CD4-positive, alpha-beta T cell (primary cell): ENCODE results near the gene KCNJ3. TPM values are rescaled to one million over a fixed set of nuclear protein-coding genes. Genes with fewer than 3 reads are reported as not detected.

Experiments
- ATAC-seq: fragments of 200-7000 bp; cut with Tn5 transposase; one replicate; pipeline ENCODE4 v1.10.0; 2022; ENCODE audit warnings: mild to moderate bottlenecking; ENCODE audit not compliant: poor library complexity
- CTCF ChIA-PET: fragments of 350-600 bp; sonication (Branson Sonifier 250); formaldehyde crosslinking; loops from one replicate; lab custom pipeline; 2021; ENCODE audit warnings: antibody characterized with exemption, inconsistent platforms; lab: Charles Lee
- POLR2A ChIA-PET: fragments of 350-600 bp; sonication (Branson Sonifier 250); formaldehyde crosslinking; loops from one replicate; lab custom pipeline; 2021; ENCODE audit warnings: antibody characterized with exemption, inconsistent platforms; lab: Charles Lee
- DNase-seq, 14 experiments: peaks; one replicate each; pipeline ENCODE4 v3.0.0-alpha.2; 2013 to 2020; ENCODE audit warnings: mixed read lengths in 2 of 14
- H3K27ac ChIP-seq, 2 donors: one replicate each; pipeline versions ENCODE4 v1.5.1 to v1.7.0; 2013; ENCODE audit warnings: low read length in 2 of 2, low read depth in 1 of 2, mild to moderate bottlenecking in 1 of 2
- H3K27me3 ChIP-seq, 2 experiments: 1 replicate in 1 of 2; 2 replicates in 1 of 2; pipeline versions ENCODE4 v1.6.1 to v1.7.0; 2013; ENCODE audit warnings: low read length in 2 of 2, control low read depth in 1 of 2, mild to moderate bottlenecking in 1 of 2, moderate library complexity in 1 of 2; ENCODE audit not compliant: insufficient read depth in 2 of 2, control insufficient read depth in 1 of 2
- H3K36me3 ChIP-seq: one replicate; pipeline ENCODE4 v1.6.1; 2013; ENCODE audit warnings: low read length, control low read depth; ENCODE audit not compliant: insufficient read depth
- H3K4me1 ChIP-seq: one replicate; pipeline ENCODE4 v1.6.1; 2013; ENCODE audit warnings: low read length, control low read depth; ENCODE audit not compliant: insufficient read depth
- H3K4me3 ChIP-seq: one replicate; pipeline ENCODE4 v1.5.1; 2013; ENCODE audit warnings: mild to moderate bottlenecking, low read length, moderate library complexity
- H3K9me3 ChIP-seq, 2 experiments: 1 replicate in 1 of 2; 2 replicates in 1 of 2; pipeline versions ENCODE4 v1.6.1 to v1.7.0; 2013; ENCODE audit warnings: low read length in 2 of 2, mild to moderate bottlenecking in 2 of 2, control low read depth in 1 of 2, moderate library complexity in 1 of 2; ENCODE audit not compliant: control insufficient read depth in 1 of 2, insufficient read depth in 1 of 2
- H3K27ac Mint-ChIP-seq: one replicate; pipeline ENCODE4 v1.8.0; 2020; ENCODE audit warnings: mixed read lengths
- H3K27me3 Mint-ChIP-seq: one replicate; pipeline ENCODE4 v1.8.0; 2021; ENCODE audit warnings: mixed read lengths
- H3K36me3 Mint-ChIP-seq: one replicate; pipeline ENCODE4 v1.8.0; 2021; ENCODE audit warnings: low read depth, mixed read lengths
- H3K4me1 Mint-ChIP-seq: one replicate; pipeline ENCODE4 v1.8.0; 2021; ENCODE audit warnings: low read depth, mixed read lengths
- H3K4me3 Mint-ChIP-seq: one replicate; pipeline ENCODE4 v1.8.0; 2020; ENCODE audit warnings: mild to moderate bottlenecking, mixed read lengths
- H3K9me3 Mint-ChIP-seq: one replicate; pipeline ENCODE4 v1.8.0; 2020; ENCODE audit warnings: mixed read lengths
- CTCF ChIP-seq: fragments of 200-600 bp; IDR thresholded peaks from one replicate; pipeline ENCODE4 v1.8.0; 2022; ENCODE audit warnings: antibody characterized with exemption, mild to moderate bottlenecking
- intact Hi-C, 2 experiments: fragments of 100-400 bp; cut with DNase I in 1 of 2; cut with micrococcal nuclease in 1 of 2; formaldehyde crosslinking; loops; one replicate each; pipeline versions ENCODE4 v1.15.1 to v1.9.0; 2023 to 2025; cut with DNase I, micrococcal nuclease
- total RNA-seq, 174 experiments: library from RNA in 2 of 174; stranded (reverse) in 2 of 174; gene quantifications; one replicate each; pipeline ENCODE4 v1.2.3 and lab custom pipeline; 2021 to 2026

KCNJ3 gene
- total RNA-seq, 2 experiments from 2014 or later, result not detected

- peaks cover 1% of the 10 kb centered on the region for H3K4me1 Mint-ChIP-seq
Observed at GRCh38 chr2:154693741-154694340, 4.7 kb upstream of the KCNJ3 start.

GRCh38 chr2:154694881-154695280 is 3.6 kb upstream of the KCNJ3 start:
- TF ChIP-seq CTCF, result no peak
- ChIA-PET POLR2A (no interaction called here), CTCF (no interaction called here)
- Histone ChIP-seq H3K4me1 (no peaks in the 10 kb centered on the region), H3K27ac (no peak overlapping the region), H3K4me3 (no peak overlapping the region), H3K36me3 (no peaks in the 10 kb centered on the region), H3K9me3 (peaks cover 0 to 23% of the 10 kb centered on the region in 2 experiments), H3K27me3 (peaks cover 13 to 20% of the 10 kb centered on the region in 2 experiments)
- Mint-ChIP-seq H3K27me3 (peaks cover 37% of the 10 kb centered on the region), H3K27ac (no peak overlapping the region), H3K9me3 (no peaks in the 10 kb centered on the region), H3K4me1 (peaks cover 5% of the 10 kb centered on the region), H3K36me3 (no peaks in the 10 kb centered on the region), H3K4me3 (no peak overlapping the region)
- ATAC-seq, result no peak
- intact Hi-C loops, result no loop called here
- DNase-seq, result no peak

More at GRCh38 chr2:154693741-154694340, 4.7 kb upstream of the KCNJ3 start:
- H3K27me3 ChIP-seq, result peaks cover 13% of the 10 kb centered on the region in 2 experiments
- CTCF ChIA-PET, result no interaction called here
- no peaks in the 10 kb centered on the region for H3K9me3 Mint-ChIP-seq
- H3K4me3 ChIP-seq, result no peak overlapping the region
- intact Hi-C loops, result no loop called here
- TF ChIP-seq CTCF, result no peak
- H3K4me1 ChIP-seq, result no peaks in the 10 kb centered on the region
- no peak for DNase-seq
- H3K36me3 Mint-ChIP-seq, result no peaks in the 10 kb centered on the region
- ATAC-seq, result no peak
- POLR2A ChIA-PET, result no interaction called here
- peaks cover 0 to 16% of the 10 kb centered on the region in 2 experiments for H3K9me3 ChIP-seq
- H3K36me3 ChIP-seq, result no peaks in the 10 kb centered on the region
- H3K27ac Mint-ChIP-seq, result no peak overlapping the region
- H3K4me3 Mint-ChIP-seq, result no peak overlapping the region
- peaks cover 27% of the 10 kb centered on the region for H3K27me3 Mint-ChIP-seq
- no peak overlapping the region for H3K27ac ChIP-seq

- Mint-ChIP-seq H3K4me1 (peaks cover 5% of the 10 kb centered on the region), H3K9me3 (no peaks in the 10 kb centered on the region), H3K27ac (no peak overlapping the region), H3K4me3 (no peak overlapping the region), H3K36me3 (no peaks in the 10 kb centered on the region), H3K27me3 (peaks cover 42% of the 10 kb centered on the region)
- Histone ChIP-seq H3K27me3 (peaks cover 13 to 20% of the 10 kb centered on the region in 2 experiments), H3K4me3 (no peak overlapping the region), H3K4me1 (no peaks in the 10 kb centered on the region), H3K27ac (no peak overlapping the region), H3K36me3 (no peaks in the 10 kb centered on the region), H3K9me3 (peaks cover 0 to 23% of the 10 kb centered on the region in 2 experiments)
- DNase-seq, result no peak
- TF ChIP-seq CTCF, result no peak
- CTCF ChIA-PET, result no interaction called here
- intact Hi-C loops, result no loop called here
- POLR2A ChIA-PET, result no interaction called here
- ATAC-seq, result no peak
Observed at GRCh38 chr2:154696369-154696768, 2.1 kb upstream of the KCNJ3 start.
